ENCODE data around the gene OR10H4. TPM values are rescaled to one million over a fixed set of nuclear protein-coding genes. Genes with fewer than 3 reads are reported as not detected.
"Not testable (repeated sequence)": the region's sequence is repeated elsewhere in the genome, so short reads cannot be mapped to it uniquely, and the experiment has no call there.

OR10H4 gene, protein sequence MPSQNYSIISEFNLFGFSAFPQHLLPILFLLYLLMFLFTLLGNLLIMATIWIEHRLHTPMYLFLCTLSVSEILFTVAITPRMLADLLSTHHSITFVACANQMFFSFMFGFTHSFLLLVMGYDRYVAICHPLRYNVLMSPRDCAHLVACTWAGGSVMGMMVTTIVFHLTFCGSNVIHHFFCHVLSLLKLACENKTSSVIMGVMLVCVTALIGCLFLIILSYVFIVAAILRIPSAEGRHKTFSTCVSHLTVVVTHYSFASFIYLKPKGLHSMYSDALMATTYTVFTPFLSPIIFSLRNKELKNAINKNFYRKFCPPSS
- not detected for total RNA-seq

DNA sequence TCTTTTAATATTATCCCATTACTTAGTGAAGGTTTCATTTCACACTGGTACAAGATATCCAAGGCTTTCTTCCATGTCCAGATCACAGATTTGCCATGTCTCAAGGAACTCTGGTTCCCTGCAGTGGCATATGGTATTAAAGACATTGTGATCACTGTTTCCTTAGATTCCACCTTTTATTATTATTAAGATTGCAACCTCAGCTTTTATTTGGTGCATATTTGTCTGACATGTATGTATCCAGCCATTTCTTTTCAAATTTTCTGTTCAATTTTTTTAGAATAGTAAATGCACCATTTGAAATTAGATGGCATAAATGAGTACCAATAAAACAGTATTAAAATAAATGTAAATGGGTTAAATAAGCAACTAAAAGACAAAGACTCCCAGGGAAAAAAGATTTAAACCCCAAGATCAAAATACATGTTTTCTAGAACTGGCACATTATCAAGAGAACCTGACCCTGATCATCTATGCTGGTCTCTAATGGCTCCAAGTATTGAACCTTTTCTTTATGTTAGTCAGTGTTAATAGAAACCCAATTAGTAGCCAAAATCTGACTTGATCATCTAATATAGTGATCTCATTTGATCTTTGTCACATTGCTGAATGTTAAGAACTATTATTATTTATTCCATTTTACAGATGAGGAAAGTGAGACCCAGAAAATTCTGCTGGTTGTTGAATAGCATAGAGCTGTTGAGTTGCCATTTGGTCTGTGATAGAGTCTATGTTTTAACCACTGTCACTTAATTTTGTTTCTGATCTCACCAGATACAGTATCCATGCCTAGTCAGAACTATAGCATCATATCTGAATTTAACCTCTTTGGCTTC is at the start of gene OR10H4:
OR10H4 (plus strand) TSS at position 786 of the 836 bp plus-strand sequence; CDS start at position 786, 0 bp downstream.
- H3K9me3 ChIP-seq = peaks cover 0 to 21% (median 0%) of the 10 kb centered on the region in 3 donors
- DNase-seq = no peak
- intact Hi-C loops (cut with DNase I) = no loop called here
- no peaks in the 10 kb centered on the region for H3K4me1 ChIP-seq
- H3K4me3 ChIP-seq = no peak within 1 kb of the TSS
- H3K27me3 ChIP-seq = peaks cover 0 to 20% (median 0%) of the 10 kb centered on the region in 4 donors
- no peaks in the 10 kb centered on the region for H3K36me3 ChIP-seq
- no peak within 1 kb of the TSS for H3K27ac ChIP-seq
- TF ChIP-seq, protein P1, sequence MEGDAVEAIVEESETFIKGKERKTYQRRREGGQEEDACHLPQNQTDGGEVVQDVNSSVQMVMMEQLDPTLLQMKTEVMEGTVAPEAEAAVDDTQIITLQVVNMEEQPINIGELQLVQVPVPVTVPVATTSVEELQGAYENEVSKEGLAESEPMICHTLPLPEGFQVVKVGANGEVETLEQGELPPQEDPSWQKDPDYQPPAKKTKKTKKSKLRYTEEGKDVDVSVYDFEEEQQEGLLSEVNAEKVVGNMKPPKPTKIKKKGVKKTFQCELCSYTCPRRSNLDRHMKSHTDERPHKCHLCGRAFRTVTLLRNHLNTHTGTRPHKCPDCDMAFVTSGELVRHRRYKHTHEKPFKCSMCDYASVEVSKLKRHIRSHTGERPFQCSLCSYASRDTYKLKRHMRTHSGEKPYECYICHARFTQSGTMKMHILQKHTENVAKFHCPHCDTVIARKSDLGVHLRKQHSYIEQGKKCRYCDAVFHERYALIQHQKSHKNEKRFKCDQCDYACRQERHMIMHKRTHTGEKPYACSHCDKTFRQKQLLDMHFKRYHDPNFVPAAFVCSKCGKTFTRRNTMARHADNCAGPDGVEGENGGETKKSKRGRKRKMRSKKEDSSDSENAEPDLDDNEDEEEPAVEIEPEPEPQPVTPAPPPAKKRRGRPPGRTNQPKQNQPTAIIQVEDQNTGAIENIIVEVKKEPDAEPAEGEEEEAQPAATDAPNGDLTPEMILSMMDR (IDR thresholded peaks at IDR 0.05) = no peak
- TF ChIP-seq POLR2A (IDR thresholded peaks at IDR 0.05) = no peak

DNA sequence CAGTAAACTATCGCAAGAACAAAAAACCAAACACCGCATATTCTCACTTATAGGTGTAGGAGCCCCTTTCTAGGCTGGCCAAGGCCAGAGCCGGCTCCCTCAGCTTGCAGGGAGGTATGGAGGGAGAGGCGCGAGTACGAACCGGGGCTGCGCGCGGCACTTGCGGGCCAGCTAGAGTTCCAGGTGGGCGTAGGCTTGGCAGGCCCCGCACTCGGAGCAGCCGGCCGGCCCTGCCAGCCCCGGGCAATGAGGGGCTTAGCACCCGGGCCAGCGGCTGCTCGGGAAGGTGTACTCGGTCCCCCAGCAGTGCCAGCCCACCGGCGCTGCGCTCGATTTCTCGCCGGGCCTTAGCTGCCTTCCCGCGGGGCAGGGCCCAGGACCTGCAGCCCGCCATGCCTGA is 49.2 kb upstream of the OR10H4 start:
- H3K27ac ChIP-seq; H3K9me3 ChIP-seq; intact Hi-C loops (cut with DNase I); H3K36me3 ChIP-seq; H3K4me1 ChIP-seq; DNase-seq: not testable (repeated sequence)
- peak overlapping the region in 1 of 4 donors; percentile 23 for H3K4me3 ChIP-seq
- WGBS, 2 donors = 34% methylated on average over 11 of the region's 30 CpGs; no CpG with 5 or more reads in 1 of the 2 donors
- H3K27me3 ChIP-seq = peaks cover 0 to 46% (median 0%) of the 10 kb centered on the region in 4 donors

DNA sequence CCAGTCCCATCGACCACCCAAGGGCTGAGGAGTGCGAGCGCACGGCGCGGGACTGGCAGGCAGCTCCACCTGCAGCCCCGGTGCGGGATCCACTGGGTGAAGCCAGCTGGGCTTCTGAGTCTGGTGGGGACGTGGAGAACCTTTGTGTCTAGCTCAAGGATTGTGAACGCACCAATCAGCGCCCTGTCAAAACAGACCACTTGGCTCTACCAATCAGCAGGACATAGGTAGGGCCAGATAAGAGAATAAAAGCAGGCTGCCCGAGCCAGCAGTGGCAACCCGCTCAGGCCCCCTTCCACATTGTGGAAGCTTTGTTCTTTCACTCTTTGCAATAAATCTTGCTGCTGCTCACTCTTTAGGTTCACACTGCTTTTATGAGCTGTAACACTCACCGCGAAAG is 48.8 kb upstream of the OR10H4 start:
- WGBS, 2 donors = 31% methylated on average over 7 of the region's 15 CpGs; no CpG with 5 or more reads in 1 of the 2 donors
- H3K27me3 ChIP-seq = peaks cover 0 to 46% (median 0%) of the 10 kb centered on the region in 4 donors
- H3K36me3 ChIP-seq; H3K9me3 ChIP-seq; H3K27ac ChIP-seq; DNase-seq; H3K4me1 ChIP-seq; intact Hi-C loops (cut with DNase I): not testable (repeated sequence)
- H3K4me3 ChIP-seq = peak overlapping the region in 1 of 4 donors; percentile 23

DNA sequence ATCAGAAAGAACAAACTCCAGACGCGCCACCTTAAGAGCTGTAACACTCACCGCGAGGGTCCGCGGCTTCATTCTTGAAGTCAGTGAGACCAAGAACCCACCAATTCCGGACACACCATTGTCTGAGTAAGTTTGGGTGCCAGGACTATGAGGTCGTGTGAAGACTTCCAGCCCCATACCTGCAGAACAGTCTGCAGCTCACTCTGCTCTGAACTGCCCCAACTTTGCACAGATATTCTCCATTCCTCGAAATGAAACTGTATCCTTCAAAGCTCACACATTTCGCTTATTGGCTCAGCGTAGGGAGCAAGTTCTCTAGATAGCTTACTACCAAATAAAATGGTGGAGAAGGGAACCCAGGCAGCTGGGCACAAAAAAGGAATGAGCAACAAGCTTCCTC is 48.3 kb upstream of the OR10H4 start:
- peaks cover 0 to 3% (median 0%) of the 10 kb centered on the region in 3 donors for H3K4me1 ChIP-seq
- no peaks in the 10 kb centered on the region for H3K36me3 ChIP-seq
- H3K27me3 ChIP-seq = peaks cover 0 to 46% (median 0%) of the 10 kb centered on the region in 4 donors
- no peak overlapping the region for H3K4me3 ChIP-seq
- DNase-seq = no peak
- TF ChIP-seq, protein P1 (IDR thresholded peaks at IDR 0.05) = no peak
- no peak for TF ChIP-seq POLR2A (IDR thresholded peaks at IDR 0.05)
- WGBS, 2 donors = 76 to 88% methylated on average over 10 to 11 of the region's 11 CpGs
- no peaks in the 10 kb centered on the region for H3K9me3 ChIP-seq
- intact Hi-C loops (cut with DNase I) = no loop called here
- H3K27ac ChIP-seq = no peak overlapping the region

DNA sequence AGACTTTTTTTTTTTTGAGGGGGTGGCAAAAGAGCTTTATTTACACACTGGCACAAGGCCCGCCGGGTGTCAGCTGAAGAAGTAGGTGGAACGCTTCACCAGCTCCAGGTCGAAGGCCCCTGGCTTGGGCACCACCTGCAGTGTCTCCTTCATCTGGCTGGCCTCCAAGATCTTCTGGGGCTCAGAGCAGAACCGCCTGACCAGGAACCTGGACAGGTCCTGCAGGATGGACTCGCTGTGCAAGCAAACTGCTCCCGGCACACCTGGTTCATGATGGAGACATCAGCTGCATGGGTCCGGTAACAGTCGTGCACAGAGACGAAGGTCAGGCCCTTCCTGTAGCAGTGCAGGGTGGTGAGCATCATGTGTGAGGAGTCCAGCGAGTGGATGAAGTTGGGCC is 46.6 kb upstream of the OR10H4 start:
- intact Hi-C loops (cut with DNase I) = no loop called here
- H3K36me3 ChIP-seq = no peaks in the 10 kb centered on the region
- TF ChIP-seq POLR2A (IDR thresholded peaks at IDR 0.05) = no peak
- TF ChIP-seq, protein P1 (IDR thresholded peaks at IDR 0.05) = no peak
- no peak overlapping the region for H3K27ac ChIP-seq
- H3K27me3 ChIP-seq = peaks cover 0 to 40% (median 0%) of the 10 kb centered on the region in 4 donors
- no peak overlapping the region for H3K4me3 ChIP-seq
- no peaks in the 10 kb centered on the region for H3K9me3 ChIP-seq
- H3K4me1 ChIP-seq = peaks cover 0 to 3% (median 0%) of the 10 kb centered on the region in 3 donors
- 82 to 100% methylated on average over 3 to 9 of the region's 11 CpGs for WGBS, 2 donors
- no peak for DNase-seq

DNA sequence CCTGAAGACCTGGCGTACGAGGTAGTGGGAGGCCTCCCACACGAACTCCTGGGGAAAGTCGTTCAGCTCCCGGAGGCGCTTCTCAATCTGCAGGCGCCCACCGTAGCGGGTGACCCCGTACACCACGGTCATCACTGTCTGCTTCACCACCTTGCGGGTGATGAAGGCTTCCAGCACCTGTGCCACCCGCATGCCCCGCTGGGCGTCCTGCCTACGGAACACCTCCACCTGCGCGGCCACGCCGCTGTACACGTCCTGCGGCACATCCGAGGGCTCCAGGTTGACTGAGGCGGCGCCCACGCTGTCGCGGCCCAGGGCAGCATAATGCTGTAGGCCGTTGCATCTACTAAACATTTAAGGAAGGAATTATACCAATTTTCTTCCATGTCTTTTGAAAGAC is 45.9 kb upstream of the OR10H4 start:
- H3K27ac ChIP-seq; intact Hi-C loops (cut with DNase I); H3K36me3 ChIP-seq; H3K4me3 ChIP-seq; DNase-seq; H3K4me1 ChIP-seq; H3K9me3 ChIP-seq: not testable (repeated sequence)
- peaks cover 0 to 39% (median 0%) of the 10 kb centered on the region in 4 donors for H3K27me3 ChIP-seq
- WGBS, 2 donors = 86 to 91% methylated on average over 6 to 17 of the region's 29 CpGs

All from esophagus squamous epithelium (tissue), 5 donors.